Muscle layer of duodenum (tissue), 2 donors: ENCODE results near the gene DCXR.

Experiments
- H3K27ac ChIP-seq: one replicate; pipeline ENCODE4 v1.7.0; 2013; ENCODE audit warnings: mild to moderate bottlenecking, low read length
- H3K27me3 ChIP-seq: one replicate; pipeline ENCODE4 v1.7.0; 2013; ENCODE audit warnings: low read depth, mild to moderate bottlenecking, control low read depth, low read length
- H3K36me3 ChIP-seq, 2 donors: one replicate each; pipeline ENCODE4 v1.7.0; 2013; ENCODE audit warnings: low read length in 2 of 2, control low read depth in 1 of 2, mild to moderate bottlenecking in 1 of 2; ENCODE audit not compliant: insufficient read depth in 2 of 2, control insufficient read depth in 1 of 2
- H3K4me1 ChIP-seq, 2 donors: one replicate each; pipeline ENCODE4 v1.7.0; 2013; ENCODE audit warnings: low read length in 2 of 2, mild to moderate bottlenecking in 2 of 2, control low read depth in 1 of 2, moderate library complexity in 1 of 2; ENCODE audit not compliant: insufficient read depth in 2 of 2, control insufficient read depth in 1 of 2
- H3K4me3 ChIP-seq, 2 donors: one replicate each; pipeline ENCODE4 v1.7.0; 2013; ENCODE audit warnings: low read length in 2 of 2, low read depth in 1 of 2, mild to moderate bottlenecking in 1 of 2
- H3K9me3 ChIP-seq, 2 donors: one replicate each; pipeline ENCODE4 v1.7.0; 2013; ENCODE audit warnings: low read length in 2 of 2, control low read depth in 1 of 2, mild to moderate bottlenecking in 1 of 2; ENCODE audit not compliant: control insufficient read depth in 1 of 2
- donor health status: healthy.

DCXR gene

DNA sequence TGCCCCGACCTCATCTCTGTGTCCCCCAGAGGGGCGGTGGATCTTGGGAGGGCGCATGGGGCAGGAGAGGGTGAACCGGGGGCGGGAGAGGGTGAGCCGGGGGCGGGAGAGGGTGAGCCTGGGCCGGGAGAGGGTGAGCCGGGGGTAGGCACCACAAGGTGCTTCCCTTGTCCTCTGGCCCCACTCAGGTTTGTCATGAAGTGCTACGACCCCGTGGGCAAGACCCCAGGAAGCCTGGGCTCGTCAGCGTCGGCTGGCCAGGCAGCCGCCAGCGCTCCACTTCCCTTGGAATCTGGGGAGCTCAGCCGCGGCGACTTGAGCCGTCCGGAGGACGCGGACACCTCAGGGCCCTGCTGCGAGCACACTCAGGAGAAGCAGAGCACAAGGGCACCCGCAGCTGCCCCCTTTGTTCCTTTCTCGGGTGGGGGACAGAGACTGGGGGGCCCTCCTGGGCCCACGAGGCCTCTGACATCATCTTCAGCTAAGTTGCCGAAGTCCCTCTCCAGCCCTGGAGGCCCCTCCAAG lies 41.2 kb downstream of the DCXR start:
- no peak overlapping the region for H3K4me3 ChIP-seq
- peaks cover 0 to 14% of the 10 kb centered on the region in 2 donors for H3K36me3 ChIP-seq
- H3K4me1 ChIP-seq: peaks cover 0 to 11% of the 10 kb centered on the region in 2 donors
- no peaks in the 10 kb centered on the region for H3K9me3 ChIP-seq
- H3K27me3 ChIP-seq: no peaks in the 10 kb centered on the region
- H3K27ac ChIP-seq: no peak overlapping the region

DNA sequence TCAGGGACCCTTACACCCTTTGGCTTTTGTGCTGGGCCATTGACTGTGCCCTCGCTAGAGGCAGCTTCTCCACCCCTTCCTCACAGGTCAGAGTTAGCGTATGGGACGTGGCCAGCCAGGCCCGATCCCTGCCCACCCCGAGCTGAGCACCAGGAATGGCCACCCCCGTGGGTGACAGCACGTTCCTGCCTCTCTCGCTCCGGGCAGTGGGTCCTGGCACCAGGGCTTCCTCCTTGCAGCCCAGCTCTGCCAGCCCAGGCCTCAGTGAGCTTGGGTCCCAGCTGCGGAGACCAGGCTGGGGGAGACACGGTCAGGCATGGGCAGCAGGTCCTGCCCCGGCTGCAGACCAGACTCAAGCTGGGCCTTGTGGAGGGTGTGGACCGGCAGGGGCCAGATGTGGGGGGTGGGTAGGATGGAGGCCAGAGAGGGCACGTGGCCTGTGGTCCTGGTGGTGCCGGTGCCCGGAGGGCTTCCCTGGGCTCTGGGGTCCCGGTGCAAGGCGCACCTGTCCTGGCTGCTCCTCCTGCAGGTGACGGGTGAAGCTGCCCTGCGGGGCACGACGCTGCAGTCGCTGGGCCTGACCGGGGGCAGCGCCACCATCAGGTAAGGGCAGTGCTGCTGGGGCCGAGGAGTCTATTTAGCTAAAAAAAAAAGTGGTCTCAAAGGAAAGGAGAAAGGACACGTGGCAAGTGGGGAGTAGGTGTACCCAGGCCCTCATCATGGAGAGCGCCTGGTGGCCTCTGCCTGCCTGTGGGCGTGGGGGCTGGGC lies 41.9 kb downstream of the DCXR start:
- Histone ChIP-seq H3K36me3 (peaks cover 0 to 14% of the 10 kb centered on the region in 2 donors), H3K9me3 (no peaks in the 10 kb centered on the region), H3K4me3 (no peak overlapping the region), H3K27ac (no peak overlapping the region), H3K27me3 (no peaks in the 10 kb centered on the region), H3K4me1 (peaks cover 0 to 13% of the 10 kb centered on the region in 2 donors)

DNA sequence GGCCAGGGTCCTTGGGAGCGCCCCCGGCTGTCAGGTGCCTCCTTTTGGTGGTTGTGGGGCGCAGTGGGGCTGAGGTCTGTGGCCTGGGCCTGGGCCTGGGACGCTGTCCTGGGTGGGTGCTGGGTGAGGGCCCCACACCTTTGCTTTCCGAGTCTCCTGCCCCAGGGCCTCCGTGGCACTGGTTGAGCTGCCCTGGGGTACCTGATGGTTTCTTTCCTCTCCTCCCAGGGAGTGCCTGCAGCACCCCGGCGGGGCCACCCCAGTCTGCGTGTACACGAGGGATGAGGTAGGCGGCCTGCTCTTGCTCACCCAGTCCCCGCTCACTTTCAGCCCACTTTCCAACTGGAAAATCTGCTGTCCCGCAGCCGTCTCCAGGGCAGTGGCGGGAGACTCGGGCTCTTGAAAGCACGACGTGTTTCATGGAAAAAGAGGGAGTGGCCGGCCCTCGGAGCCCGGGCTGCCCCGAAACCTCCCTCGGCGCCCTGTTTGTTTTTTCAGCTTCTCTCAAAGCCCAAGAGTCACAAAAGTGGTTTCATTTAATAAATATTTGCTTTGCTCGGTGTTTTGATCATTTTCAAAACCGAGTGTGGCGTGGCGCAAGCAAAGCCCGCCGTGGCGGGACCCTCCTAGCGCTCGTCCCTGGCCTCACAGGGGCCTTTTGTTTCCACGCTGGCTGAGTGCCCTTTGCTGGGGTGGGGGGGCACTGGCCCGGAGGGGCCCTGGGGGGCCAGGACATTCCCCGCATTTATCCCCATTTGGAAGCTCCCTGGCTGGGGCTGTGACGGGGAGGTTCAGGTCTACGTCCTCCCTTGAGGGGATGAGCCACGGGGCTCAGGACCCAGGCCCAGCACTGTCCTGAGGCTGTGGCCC lies 42.7 kb downstream of the DCXR start:
- Histone ChIP-seq H3K4me3 (no peak overlapping the region), H3K36me3 (peaks cover 0 to 14% of the 10 kb centered on the region in 2 donors), H3K27me3 (no peaks in the 10 kb centered on the region), H3K9me3 (no peaks in the 10 kb centered on the region), H3K27ac (no peak overlapping the region), H3K4me1 (peaks cover 0 to 13% of the 10 kb centered on the region in 2 donors)

DNA sequence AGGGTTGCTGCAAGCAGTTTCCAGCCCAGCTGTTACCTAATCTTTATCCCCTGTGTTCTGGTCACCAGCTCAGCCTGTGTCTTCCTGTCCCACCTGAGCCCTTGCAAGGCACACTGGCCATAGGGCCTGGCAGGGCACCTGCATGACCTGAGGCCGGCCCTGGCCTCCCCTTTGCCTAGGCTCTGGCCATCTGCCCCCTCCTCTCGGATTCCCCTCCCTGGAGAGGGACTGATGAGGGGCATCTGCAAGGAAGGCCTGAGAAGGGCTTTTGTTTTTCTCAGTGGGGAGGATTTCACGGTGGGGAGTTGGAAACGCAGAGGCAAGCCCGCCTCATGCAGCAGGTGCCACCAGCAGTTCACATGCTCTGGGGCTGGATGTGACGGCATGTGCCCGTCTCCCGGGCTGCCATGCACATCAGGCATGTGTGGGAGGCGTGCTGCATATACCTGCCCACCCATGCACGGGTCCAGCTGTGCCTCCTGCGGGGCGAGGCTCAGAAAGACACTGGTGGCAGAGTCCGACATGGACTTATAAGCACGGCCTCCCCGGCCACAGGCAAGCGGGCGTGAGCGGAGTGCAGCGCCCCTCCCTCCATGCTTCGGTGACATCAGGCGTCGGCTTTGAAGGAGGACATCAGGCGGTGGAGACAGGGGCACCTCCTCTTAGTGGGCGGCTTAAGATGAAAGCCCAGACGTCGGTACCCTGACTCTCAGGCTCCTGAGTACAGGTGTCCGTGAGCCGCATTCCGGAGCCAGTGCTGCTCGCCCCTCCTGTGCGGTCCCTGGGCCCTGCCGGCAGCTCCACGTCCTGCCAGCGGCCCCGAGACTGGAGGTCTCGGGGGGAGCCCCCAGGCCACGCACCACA lies 43.5 kb downstream of the DCXR start:
- Histone ChIP-seq H3K36me3 (peaks cover 0 to 17% of the 10 kb centered on the region in 2 donors), H3K9me3 (no peaks in the 10 kb centered on the region), H3K4me3 (no peak overlapping the region), H3K27me3 (no peaks in the 10 kb centered on the region), H3K4me1 (peaks cover 0 to 13% of the 10 kb centered on the region in 2 donors), H3K27ac (no peak overlapping the region)

DNA sequence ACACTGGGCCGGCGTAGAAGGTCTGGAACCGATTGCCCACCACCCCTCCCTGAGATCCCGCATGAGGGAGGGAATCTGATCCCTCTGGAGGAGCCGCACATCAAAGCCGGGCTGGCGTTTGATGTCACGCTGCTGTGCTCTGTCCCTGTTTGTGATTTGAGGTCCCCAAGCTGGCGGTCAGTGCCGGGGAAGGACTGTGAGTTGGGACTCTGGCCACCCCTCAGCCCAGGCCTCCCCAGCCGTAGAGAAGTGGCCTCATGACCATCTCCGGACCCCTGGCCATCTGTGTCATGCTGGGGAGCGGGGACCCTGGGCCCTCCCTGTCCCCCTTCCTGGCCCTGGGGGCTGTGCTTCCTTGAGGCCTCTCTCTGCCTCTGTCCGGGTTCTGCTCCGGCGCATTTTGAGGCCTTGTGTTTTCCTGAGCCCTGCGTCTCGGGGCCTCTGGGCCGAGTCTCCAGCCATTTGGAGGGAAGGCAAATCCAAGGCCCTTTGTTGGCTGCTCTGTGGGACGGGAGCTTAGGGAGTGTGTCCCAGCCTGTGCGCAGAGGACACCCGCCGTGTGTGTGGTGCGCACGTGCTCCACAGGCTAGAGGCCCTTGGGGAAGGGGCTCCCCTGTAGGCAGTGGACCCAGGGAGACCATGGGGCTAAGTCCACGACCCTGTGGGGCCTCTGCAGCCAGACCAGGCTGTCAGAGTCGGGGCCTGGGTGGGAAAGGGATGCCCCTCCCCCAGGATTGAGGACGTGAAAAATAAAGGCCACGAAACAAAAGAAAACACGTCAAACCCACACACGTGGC lies 45.0 kb downstream of the DCXR start:
- H3K36me3 ChIP-seq: peaks cover 0 to 19% of the 10 kb centered on the region in 2 donors
- H3K27ac ChIP-seq: no peak overlapping the region
- H3K4me3 ChIP-seq: no peak overlapping the region
- peaks cover 0 to 13% of the 10 kb centered on the region in 2 donors for H3K4me1 ChIP-seq
- H3K27me3 ChIP-seq: no peaks in the 10 kb centered on the region
- no peaks in the 10 kb centered on the region for H3K9me3 ChIP-seq

DNA sequence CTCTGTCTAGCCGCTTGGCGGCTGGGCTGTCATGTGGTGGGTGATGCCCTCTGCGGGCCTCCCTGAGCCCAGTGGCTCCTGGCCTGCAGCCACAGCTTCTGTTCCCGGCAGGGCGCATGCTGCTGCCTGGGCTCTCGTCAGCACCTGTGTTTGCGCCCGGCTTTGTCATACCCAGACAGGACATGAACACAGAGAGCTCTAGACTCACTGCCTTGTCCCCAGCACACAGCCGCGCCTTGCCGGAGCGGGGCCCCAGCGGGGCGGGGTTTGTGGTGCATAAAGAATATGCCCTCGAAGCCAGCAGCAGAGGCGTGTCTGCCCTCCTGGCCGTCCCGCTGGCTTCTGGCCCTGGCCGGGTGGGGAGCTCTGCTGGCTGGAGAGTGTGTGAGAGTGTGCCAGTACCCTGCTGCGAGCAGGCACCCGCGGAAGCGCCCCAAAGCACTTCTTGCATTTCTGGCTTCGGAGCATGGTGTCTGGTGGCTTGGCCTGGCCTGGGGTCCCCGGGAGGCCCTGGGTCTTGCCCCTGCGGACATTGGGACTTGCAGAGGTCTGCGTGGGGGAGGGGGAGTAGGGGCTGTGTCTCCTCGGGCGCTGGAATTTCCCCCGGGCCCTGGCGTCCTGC lies 45.7 kb downstream of the DCXR start:
- Histone ChIP-seq H3K4me1 (peaks cover 0 to 13% of the 10 kb centered on the region in 2 donors), H3K27me3 (no peaks in the 10 kb centered on the region), H3K27ac (no peak overlapping the region), H3K9me3 (no peaks in the 10 kb centered on the region), H3K4me3 (peak overlapping the region in 1 of 2 donors; percentile 4), H3K36me3 (peaks cover 0 to 26% of the 10 kb centered on the region in 2 donors)

DNA sequence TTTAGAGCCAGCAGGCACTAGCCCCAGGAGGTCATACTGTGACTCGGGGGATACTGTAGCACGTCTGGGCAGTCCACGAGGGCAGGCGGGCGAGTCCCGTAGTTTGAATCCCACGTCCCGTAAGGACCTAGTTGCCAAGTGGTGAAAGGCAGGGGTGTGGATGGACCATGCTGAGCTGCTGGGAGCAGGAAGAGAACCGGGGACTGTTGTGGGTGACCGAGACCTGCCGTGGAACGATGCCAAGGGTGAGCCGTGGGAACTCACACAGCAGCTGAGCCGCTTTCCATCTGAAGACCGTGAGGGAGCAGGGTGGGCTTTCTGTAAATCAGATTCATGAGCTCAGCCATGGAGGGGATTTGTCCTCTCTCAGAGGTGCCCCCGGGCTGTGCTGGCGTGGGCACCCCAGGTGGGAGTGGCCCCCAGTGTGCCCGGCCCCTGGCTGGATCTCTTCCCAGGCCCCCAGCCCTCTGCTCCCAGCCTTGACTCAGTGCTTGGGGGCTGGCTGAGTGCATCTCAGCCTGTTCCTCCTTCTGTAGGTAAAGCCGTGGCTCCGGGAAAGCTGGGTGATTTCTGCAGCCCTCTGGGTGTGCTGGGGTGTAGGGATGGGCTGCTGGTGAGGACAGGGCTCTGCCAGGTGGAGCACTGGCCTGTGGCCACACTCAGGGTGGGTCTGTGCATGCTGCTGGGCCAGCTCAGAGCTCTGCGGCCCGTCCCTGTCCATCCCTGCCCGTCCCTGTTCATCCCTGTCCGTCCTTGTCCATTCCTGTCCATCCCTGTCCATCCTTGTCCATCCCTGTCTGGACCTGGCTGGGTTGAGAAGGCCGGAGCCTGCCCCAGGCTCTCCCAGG lies 46.4 kb downstream of the DCXR start:
- Histone ChIP-seq H3K9me3 (no peaks in the 10 kb centered on the region), H3K4me3 (no peak overlapping the region), H3K4me1 (peaks cover 0 to 13% of the 10 kb centered on the region in 2 donors), H3K27ac (no peak overlapping the region), H3K27me3 (no peaks in the 10 kb centered on the region), H3K36me3 (peaks cover 0 to 24% of the 10 kb centered on the region in 2 donors)

DNA sequence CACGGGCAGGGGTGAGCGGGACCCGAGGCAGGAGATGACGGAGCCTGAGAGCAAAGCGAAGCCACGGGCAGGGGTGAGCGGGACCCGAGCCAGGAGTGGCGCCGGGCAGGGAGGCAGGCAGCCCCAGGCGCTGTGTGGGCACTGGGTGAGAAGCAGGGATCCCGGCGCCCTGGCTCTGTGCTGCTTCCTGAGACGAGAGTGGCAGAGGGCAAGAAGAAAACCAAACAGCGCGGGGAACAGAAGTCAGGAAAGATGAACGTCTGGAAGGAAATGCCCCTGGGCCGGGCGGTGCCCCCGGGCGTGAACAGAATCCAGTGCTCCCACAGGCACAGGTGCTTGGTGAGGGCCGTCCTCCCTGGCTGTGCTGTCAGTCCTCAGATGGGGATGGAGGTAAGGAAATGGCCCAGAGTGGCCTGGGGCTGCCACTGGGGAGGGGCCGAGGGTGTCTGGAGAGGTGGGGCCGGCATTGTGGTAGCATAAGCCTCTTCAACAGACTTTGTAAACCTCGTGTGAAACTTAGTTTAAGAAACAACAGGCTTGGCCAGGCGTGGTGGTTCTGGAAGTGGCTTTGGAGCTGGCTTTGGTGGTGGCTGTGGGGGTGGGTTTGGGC lies 50.2 kb downstream of the DCXR start:
- Histone ChIP-seq H3K4me3 (no peak overlapping the region), H3K27ac (no peak overlapping the region), H3K4me1 (peaks cover 0 to 12% of the 10 kb centered on the region in 2 donors), H3K36me3 (peaks cover 9 to 39% of the 10 kb centered on the region in 2 donors), H3K27me3 (no peaks in the 10 kb centered on the region), H3K9me3 (no peaks in the 10 kb centered on the region)

DNA sequence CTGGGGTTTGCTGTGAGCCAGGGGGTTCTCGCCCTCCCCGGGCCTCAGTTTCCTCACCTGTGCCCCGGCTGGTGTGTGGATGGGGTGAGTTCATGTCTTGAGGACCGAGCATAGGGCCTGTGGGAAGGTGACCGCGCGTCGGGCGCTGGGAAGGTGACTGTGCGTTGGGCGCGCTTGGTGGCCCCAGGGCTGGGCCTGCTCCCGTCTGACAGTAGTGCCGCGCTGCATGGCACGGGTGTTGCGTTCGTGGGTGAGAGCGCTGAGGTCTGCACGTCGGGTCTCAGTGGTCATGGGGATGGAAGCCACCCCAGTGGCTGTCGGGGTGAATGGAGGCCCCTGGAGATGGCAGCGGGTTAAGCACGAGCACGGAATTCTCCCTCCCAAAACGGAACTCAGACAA lies 50.9 kb downstream of the DCXR start:
- Histone ChIP-seq H3K36me3 (peaks cover 9 to 39% of the 10 kb centered on the region in 2 donors), H3K4me3 (no peak overlapping the region), H3K27ac (no peak overlapping the region), H3K9me3 (no peaks in the 10 kb centered on the region), H3K4me1 (peaks cover 0 to 5% of the 10 kb centered on the region in 2 donors), H3K27me3 (no peaks in the 10 kb centered on the region)
